Measurements from ENCODE around the gene CTNNA2.

- TF ChIP-seq CTCF (IDR thresholded peaks at IDR 0.05; ENCODE audit: borderline replicate concordance, extremely low read depth, low read length, poor library complexity, severe bottlenecking) (no peak), EZH2 (IDR thresholded peaks at IDR 0.05; ENCODE audit: borderline replicate concordance, low read depth, low read length, severe bottlenecking) (no peak)
Measured at GRCh38 chr2:80105015-80105640, 592.3 kb downstream of the CTNNA2 start.
